Stimulated activated CD4-positive, alpha-beta T cell treated with anti-CD3 and anti-CD28 coated beads, TNF-alpha, amount 100 ng/mL, for 24 hours (primary cell): ENCODE results near the gene MUC12.
"Not testable (repeated sequence)": the region's sequence is repeated elsewhere in the genome, so short reads cannot be mapped to it uniquely, and the experiment has no call there.

ENCODE experiments used
- DNase-seq, 3 experiments: peaks; one replicate each; pipeline ENCODE4 v3.0.0-alpha.2; 2020; ENCODE audit warnings: low read depth in 3 of 3

The MUC12 gene, protein sequence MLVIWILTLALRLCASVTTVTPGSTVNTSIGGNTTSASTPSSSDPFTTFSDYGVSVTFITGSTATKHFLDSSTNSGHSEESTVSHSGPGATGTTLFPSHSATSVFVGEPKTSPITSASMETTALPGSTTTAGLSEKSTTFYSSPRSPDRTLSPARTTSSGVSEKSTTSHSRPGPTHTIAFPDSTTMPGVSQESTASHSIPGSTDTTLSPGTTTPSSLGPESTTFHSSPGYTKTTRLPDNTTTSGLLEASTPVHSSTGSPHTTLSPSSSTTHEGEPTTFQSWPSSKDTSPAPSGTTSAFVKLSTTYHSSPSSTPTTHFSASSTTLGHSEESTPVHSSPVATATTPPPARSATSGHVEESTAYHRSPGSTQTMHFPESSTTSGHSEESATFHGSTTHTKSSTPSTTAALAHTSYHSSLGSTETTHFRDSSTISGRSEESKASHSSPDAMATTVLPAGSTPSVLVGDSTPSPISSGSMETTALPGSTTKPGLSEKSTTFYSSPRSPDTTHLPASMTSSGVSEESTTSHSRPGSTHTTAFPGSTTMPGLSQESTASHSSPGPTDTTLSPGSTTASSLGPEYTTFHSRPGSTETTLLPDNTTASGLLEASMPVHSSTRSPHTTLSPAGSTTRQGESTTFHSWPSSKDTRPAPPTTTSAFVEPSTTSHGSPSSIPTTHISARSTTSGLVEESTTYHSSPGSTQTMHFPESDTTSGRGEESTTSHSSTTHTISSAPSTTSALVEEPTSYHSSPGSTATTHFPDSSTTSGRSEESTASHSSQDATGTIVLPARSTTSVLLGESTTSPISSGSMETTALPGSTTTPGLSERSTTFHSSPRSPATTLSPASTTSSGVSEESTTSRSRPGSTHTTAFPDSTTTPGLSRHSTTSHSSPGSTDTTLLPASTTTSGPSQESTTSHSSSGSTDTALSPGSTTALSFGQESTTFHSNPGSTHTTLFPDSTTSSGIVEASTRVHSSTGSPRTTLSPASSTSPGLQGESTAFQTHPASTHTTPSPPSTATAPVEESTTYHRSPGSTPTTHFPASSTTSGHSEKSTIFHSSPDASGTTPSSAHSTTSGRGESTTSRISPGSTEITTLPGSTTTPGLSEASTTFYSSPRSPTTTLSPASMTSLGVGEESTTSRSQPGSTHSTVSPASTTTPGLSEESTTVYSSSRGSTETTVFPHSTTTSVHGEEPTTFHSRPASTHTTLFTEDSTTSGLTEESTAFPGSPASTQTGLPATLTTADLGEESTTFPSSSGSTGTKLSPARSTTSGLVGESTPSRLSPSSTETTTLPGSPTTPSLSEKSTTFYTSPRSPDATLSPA (N-terminal part only)

GRCh38 chr7:100969066-100969615 lies at the start of gene MUC12:
Gene MUC12 (plus strand): TSS chr7:100969565. CDS start chr7:100969623, 58 bp downstream.
- no peak for DNase-seq

- DNase-seq: not testable (repeated sequence)
Observed at GRCh38 chr7:100919779-100920437, 49.5 kb upstream of the MUC12 start.

GRCh38 chr7:100921039-100921438 lies 48.3 kb upstream of the MUC12 start:
- no peak for DNase-seq

DNA sequence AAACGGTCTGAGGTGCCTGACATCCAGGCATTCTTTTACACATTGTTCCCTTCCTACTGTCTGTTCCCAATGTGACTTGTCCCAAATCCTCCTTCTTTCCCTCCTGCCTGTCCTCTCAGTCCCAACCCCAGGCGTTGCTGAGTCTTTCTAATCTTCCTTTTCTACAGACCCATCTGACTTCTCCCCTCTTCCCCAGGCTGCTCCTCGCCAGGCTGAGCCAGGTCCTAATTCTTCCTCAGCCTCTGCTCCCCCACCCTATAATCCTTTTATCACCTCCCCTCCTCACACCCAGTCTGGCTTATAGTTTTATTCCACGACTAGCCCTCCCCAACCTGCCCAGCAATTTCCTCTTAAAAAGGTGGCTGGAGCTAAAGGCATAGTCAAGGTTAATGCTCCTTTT lies 45.7 kb upstream of the MUC12 start:
- not testable (repeated sequence) for DNase-seq

DNA sequence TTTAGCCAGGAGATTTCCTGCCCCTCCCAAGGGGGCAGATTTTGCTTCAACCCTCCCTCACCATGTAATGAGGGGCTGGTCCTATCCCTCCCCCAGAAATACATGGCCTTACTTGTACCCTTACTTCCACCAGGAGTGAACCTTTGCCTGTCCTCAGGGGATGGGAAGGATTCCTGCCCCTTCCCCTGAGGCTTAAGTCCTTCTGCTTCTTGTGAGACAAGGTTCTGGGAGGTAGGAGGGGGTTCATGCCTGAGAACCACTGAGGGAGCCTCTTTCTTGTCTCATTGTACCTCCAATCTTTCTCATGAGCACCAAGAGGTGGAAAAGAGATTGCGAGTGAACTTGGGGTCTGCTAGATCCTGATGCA lies 39.6 kb upstream of the MUC12 start:
- DNase-seq: no peak

DNA sequence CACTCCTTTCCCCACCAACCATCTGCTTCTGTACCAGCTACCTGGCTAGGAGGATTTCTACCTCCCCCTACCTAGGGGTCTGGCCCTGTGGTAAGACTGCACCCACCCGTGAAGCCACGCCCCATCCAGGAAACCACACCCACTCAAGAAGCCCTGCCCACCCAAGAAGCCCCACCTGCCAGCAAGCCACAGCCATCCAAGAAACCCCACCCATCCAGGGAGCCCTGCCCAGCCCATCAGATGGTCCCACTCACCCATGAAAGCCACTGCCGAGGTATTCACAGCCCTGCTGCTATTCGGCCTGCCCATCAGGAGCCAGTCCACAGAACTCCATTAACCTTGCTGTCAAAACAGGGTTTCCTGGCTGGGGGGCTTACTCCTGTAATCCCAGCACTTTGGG lies 35.6 kb upstream of the MUC12 start:
- no peak for DNase-seq

DNA sequence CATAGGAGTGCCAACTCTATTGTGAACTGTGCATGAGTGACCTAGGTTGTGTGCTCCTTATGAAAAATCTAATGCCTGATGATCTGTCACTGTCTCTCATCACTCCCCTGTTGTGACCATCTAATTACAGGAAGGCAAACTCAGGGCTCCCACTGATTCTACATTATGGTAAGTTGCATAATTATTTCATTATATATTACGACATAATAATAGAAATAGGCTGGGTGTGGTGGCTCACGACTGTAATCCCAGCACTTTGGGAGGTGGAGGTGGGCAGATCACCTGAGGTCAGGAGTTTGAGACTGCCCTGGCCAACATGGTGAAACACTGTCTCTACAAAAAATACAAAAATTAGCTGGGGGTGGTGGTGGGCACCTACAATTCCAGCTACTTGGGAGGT lies 34.0 kb upstream of the MUC12 start:
- DNase-seq: not testable (repeated sequence)

DNA sequence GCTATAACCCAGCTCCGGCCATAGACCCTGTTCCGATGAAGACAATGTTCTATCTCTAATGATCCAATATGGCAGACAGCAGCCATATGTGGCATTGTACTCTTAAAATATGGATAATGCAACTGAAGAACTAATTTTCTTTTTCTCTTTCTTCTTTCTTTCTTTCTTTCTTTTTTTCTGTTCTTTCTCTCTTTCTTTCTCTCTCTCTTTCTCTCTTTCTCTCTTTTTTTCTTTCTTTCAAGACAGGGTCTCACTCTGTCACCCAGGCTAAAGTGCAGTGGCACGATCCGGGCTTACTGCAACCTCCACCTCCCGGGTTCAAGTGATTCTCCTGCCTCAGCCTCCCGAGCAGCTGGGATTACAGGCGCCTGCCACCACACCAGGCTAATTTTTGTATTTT lies 33.2 kb upstream of the MUC12 start:
- DNase-seq: not testable (repeated sequence)

- DNase-seq: no peak
Observed at GRCh38 chr7:100942045-100942774, 27.2 kb upstream of the MUC12 start.

- DNase-seq: no peak
Observed at GRCh38 chr7:100943693-100944092, 25.7 kb upstream of the MUC12 start.

GRCh38 chr7:100944138-100944537 lies 25.2 kb upstream of the MUC12 start:
- DNase-seq: no peak

- DNase-seq: no peak
Observed at GRCh38 chr7:100946111-100946510, 23.3 kb upstream of the MUC12 start.

DNA sequence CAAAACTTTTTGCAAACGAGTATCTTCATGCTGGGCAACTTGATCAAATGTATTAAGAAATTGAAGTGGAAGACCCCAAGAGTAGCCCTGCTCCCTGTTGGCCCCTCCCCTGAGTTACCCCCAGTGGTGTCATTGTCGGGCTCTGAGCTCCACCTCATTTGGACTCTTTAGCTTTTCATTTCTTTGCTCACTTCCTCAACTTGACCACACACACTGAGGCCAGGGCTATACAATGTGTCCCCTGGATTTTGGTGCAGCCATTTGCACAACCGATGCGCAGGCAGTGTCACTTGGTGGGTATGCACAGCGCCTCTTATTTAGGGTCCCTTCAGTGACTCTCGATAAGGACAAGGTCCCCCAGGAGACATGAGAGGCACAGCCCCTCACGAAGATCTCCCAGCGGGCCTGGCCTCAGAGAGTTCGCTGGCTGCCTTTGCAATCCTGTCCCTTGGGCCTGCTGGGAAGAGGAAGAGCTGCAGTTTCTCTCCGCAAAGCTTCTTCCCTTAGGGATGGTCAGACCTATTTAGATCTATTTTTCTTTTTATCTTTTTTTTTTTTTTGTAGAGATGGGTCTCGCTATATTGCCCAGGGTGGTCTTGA lies 22.5 kb upstream of the MUC12 start:
- DNase-seq: no peak

GRCh38 chr7:100947792-100948191 lies 21.6 kb upstream of the MUC12 start:
- DNase-seq: no peak

DNA sequence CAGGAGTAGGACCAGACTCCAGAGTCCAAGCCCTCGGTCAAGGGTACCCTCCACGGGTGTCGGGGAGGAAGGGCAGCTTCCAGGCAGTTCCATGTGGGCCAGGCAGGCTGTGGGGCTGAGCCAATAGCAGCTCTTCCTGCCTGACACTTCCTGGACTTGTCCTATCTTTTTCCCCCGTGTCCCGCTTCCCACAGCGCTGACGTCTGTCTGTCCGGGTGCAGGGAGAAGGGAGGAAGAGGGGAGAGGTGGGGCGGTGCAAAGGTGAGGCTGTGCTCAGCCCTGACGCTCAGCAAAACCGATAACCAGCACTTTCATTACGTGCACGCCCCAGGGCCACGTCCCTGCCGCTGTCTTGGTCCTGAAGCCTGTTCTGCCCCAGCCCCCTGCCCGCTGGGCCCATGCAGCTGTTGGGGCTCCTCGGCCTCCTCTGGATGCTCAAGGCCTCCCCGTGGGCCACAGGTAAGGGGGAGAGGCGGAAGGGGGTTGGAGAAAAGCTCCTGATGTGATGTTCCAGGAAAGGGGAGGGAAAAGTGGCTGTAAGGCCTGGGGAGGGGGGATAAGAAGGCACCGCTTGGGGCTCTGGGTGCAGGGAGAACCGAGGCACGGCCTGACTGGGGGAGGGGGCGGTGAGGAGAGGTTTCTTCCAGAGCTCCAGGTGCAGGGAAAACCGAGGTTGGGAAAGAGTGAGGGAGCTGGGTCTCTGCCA lies 20.0 kb upstream of the MUC12 start, which contains the start of gene MUC3A:
Gene MUC3A (plus strand): TSS at position 308 of the 706 bp plus-strand sequence. CDS start 91 bp downstream, at position 399.
- no peak for DNase-seq

GRCh38 chr7:100949933-100950443 lies 19.4 kb upstream of the MUC12 start:
- no peak for DNase-seq

- DNase-seq: no peak
Observed at GRCh38 chr7:100951172-100951571, 18.2 kb upstream of the MUC12 start.

- DNase-seq: no peak
Observed at GRCh38 chr7:100951888-100952560, 17.3 kb upstream of the MUC12 start.
